Stimulated activated CD8-positive, alpha-beta memory T cell treated with anti-CD3 and anti-CD28 coated beads, Interleukin-4, amount 100 ng/mL, for 1 hour (primary cell): Measurements from ENCODE around the gene TRMT61A.
A peak's percentile ranks its signal among the peaks of the same experiment; 100 is the strongest.

Experiments
- DNase-seq, 2 donors: peaks; one replicate each; pipeline ENCODE4 v3.0.0-alpha.2; 2020; ENCODE audit warnings: low read depth in 2 of 2, low spot score in 1 of 2

TRMT61A gene

DNA sequence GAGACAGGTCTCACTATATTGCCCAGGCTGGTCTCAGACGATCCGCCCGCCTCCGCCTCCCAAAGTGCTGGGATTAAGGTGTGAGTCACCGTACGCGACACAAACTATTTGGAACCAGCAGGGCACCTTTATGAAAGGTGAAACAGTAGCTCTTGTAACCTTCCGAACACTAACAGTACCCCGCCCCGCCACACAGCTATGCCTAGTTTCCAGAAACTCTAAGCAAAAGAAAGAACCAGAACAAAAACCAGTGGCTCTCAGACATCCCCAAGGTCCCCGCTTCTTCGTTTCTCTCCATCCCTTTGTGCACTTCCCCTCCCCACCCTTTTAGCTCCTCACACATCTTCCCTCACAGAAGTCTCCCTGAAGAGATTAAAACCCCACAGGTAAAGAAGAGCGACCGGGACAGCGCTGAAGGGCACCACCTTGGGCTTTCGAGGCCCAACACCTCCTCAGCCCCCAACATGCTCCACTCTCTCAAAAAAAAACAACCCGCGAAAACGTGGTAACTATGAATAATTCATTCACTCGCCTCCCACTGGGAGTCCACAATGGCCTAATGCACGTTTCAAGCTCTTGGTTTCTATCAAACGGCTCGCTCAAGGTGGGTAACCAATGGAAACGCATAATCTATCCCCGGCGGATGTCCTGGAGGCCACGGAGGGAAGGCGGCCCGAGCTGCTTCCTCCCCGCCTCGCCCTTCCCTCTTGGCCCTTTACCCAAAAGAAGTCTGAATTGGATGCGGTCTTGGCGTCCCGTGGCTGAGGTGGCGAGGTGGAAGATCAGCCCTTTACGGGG is 32.6 kb downstream of the TRMT61A start:
- DNase-seq, result no peak

DNA sequence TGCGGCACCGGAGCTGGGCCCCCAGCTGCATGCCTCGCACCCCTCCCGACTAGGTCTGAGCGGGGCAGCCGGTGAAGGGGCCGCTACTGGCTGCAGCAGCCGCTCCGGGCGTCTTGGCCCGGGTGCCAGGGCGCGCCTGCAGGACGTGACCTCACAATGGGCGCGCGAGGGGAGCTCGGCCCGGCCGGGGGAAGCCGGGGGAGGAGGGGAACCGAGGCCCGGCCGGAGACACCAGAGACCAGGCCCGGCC is 33.1 kb downstream of the TRMT61A start:
- no peak for DNase-seq

DNA sequence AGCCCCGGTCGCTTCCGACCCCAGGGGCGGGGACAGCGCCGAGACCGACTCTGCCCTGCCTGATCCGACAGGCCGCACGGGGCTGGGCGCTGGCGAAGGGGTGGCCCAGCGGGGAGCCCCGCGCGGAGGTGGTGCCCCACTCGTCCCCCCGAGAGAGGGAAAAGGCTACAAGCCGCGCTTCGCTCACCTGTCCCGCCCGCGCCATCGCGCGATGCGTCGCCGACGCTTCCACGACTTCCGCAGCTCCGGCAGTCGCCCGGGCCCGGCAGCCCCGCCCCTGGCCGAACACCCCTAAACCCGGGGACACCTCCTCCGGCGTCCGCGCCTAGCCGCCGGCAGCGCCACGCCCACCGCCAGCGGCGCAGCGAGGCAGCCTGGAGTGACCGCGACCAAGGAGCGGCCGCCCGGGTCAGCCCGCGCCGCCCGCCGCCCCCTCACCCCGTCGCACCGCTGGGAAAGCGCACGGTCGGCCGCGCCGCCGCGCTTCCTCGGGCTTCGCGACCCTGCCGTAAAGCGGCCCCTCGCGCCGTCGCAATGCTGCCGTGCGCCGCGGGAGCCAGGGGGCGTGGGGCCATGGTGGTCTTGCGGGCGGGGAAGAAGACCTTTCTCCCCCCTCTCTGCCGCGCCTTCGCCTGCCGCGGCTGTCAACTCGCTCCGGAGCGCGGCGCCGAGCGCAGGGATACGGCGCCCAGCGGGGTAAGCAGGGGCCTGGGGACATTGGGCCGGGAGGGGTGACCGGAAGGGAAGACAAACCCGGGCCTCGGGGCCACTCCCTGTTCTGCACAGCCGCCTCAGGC is 33.6 kb downstream of the TRMT61A start, which contains the start of the genes BAG5 and COA8:
BAG5 (minus strand) TSS at position 229 of the 797 bp plus-strand sequence. CDS start 1,493 bp downstream, outside the sequence.
COA8 (plus strand) TSS at position 532 of the 797 bp plus-strand sequence; CDS start at position 574, 42 bp downstream.
- peak; percentile 62 to 75 for DNase-seq

DNA sequence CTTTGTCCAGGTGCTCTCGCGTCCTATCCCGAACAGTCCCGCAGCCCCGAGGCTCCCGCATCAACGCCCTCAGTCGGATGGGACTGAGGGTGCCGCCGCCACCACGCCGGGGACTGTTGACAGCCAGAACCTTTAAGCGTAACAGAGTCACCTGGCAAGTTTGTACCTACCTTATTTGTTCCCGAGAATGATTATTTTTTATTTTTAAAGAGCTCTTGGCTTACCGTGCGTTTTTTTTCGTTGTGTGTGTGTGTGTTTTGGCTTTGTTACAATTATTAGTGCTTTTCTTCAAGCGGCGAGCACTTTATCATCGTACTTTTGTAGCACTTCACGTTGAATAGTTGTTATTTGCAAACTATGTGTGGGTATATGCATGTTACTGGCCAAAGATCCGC is 34.2 kb downstream of the TRMT61A start:
- DNase-seq, result no peak

DNA sequence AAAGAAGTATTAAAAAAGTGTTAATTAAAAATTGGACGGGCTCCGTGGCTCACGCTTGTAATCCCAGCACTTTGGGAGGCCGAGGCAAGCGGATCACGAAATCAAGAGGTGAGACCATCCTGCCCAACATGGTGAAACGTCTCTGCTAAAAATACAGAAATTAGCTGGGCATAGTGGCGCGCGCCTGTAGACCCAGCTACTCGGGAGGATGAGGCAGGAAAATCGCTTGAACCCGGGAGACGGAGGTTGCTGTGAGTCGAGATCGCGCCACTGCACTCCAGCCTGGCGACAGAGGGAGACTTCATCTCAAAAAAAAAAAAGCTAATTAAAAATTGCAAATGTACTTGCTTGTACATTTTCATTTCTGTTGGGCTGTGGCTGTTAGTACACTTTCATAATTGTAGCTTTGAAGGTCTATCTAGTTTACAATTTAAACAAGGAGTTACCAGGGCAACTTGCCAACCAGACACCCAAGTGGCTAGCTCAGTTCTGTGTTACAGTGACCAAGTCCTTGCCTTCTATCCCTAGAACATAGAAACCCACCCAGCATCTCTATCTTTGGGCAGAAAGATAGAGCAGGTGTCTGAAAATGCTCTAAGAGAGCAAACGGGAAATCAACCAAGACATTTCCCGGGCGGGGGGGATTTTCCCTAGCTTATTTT is 35.0 kb downstream of the TRMT61A start:
- DNase-seq, result no peak

DNA sequence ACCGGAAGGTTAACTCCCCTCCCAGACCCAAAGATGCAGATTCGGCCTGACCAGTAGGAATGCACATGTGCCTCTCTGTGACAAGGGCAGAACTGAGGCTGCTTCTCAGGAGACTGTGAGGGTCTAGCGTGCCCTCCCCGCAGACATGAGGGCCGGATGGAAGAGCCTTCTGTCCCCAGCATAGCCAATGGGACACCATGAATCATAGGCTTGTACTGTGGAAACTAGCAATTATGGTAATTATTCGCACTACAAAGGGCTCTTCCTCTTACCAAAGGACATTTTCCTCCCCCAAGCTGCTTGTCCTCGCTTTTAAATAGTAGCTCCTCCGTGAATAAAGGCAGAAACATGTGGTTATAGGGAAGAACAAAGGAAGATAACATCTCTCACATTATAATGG is 40.0 kb downstream of the TRMT61A start:
- DNase-seq, result no peak

DNA sequence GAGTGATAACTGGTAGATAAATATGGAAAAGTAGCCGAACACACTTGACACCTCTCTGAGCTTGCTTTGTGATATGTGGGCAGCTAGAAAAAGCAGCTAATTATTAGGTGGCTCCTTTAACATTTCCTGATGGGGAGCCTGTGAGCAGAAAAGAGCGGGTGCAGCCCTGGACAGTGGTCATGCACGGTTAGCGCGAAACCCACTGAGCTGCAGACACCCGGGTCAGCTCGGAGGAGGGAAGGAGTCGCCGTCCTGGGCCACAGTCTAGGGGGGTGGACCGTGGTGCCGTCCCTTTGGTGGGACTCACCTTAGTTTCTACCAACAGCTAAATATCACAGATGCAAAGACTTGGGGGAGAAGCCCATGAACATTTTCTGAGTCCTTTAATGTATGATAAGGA is 40.4 kb downstream of the TRMT61A start:
- DNase-seq, result no peak

DNA sequence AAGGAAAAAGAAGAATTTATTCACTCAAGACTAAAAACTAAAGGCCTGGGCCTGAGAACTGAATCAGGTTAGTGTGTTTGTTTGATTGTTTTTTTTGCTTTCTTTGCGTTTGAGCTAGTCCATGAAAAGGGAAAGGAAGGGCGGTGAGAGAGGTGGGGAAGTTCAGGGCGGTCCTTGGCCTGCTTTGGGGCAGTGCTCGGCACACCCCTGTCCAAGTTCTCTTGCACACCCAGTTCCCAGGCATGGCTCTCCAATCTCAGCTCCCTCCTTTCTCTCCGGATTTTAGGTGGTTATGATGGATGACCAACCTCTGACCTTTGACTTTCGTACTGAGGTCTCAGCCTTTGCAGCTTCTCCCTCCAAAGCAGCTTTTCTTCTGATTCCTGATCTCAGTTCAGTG is 45.1 kb downstream of the TRMT61A start:
- no peak for DNase-seq

DNA sequence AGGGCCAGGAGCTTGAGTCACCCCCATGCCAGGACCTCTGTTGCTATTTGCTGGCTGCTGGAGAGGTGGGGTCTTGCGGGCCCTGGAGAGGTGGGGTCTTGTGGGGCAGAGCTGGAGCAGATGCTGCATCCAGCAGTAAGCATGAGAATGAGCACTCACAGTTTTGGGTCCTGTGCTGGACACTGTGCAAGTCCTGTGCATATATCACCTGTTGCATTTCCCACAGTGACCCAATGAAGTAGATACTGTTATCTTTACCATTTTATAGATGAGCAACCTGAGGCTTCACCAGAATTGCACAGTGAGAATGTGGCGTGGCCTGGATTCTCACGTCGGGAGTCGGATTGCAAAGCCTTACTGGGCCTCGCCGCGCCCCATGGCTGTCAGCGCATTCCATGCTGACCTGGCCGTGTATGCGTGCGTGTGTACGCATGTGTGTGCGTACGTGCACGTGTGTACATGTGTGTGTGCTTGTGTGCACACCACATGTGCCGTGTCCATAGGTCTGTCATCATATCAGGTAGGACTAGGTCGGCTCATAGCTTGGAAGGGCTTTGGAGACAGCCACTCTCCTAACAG is 45.8 kb downstream of the TRMT61A start:
- DNase-seq, result no peak

DNA sequence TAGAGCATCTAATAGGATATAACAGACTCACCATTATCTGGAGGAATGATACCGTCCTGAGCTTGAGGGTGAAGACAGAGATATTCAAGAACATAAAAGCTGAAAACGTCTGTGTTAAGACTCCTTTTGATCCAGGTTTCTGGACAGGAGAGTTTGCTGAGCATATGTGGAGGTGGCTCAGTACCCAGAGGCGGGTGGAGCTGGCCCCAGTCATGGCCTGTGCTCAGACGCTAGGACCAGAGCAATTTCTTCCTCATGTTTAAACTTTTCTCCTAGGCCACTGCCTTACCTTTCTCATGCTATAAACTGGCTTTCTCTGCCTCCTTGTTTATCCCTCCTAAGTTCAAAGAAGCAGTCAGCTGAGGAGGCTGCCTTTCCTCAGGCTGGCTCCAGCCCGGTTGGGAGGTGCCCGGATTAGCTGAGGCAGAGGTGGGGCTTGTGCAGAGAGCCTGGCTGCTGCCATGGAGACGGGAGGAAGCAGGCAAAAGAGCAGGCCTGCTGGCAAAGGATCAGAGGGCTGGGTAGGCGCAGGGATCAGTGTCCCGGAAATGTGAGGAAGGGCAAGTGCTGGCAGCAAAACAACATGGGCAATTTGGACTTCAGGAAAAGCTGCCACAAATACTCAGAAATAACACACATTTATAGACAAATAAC is 47.5 kb downstream of the TRMT61A start:
- no peak for DNase-seq

DNA sequence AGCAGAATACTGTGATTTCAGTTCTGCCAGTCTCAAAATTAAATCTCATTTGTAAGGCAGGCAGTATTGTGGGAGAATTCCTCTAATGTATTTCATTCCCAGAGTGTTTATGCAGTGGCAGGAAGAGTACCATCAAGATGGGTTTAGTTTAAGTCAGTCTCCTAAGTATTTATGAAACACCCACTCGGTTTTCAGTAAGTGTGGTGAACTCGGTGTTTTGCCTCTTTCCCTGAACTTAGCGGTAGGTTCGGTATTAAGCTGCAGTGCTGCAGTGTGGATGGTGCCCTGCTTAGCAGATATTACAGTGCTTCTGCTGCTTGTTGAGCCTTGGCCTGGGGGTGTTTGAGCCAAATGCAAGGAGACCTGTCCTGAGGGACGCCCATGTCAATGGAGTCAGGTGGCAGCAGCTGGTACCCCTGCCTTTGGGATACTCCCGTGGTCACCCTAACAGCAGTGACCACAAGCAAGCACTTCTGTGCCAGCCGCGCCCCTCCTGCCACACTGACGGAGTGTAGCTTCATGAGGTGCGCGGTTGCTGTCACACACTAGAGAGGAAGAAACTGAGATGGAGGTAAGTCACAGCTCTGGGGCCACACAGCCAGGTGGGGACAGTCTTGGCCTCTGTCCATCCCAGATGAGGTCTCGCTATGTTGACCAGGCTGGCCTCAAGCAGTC is 49.5 kb downstream of the TRMT61A start:
- DNase-seq, result no peak

DNA sequence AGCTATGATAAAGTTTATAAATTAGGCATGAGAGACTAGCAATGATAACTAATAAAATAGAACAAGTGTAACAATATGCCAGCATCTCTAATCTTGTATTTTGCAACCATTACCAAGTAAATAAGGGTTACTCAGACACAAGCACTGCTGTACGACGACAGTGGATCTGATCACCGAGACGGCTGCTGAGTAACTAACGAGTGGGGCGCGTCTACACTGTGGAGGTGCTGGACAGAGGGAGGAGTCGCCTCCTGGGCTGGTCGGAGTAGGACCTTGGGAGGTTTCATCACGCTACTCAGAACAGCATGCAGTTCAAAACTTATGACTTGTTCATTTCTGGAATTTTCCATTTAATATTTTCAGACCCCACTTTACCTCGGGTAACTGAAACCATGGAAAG is 52.2 kb downstream of the TRMT61A start:
- no peak for DNase-seq

DNA sequence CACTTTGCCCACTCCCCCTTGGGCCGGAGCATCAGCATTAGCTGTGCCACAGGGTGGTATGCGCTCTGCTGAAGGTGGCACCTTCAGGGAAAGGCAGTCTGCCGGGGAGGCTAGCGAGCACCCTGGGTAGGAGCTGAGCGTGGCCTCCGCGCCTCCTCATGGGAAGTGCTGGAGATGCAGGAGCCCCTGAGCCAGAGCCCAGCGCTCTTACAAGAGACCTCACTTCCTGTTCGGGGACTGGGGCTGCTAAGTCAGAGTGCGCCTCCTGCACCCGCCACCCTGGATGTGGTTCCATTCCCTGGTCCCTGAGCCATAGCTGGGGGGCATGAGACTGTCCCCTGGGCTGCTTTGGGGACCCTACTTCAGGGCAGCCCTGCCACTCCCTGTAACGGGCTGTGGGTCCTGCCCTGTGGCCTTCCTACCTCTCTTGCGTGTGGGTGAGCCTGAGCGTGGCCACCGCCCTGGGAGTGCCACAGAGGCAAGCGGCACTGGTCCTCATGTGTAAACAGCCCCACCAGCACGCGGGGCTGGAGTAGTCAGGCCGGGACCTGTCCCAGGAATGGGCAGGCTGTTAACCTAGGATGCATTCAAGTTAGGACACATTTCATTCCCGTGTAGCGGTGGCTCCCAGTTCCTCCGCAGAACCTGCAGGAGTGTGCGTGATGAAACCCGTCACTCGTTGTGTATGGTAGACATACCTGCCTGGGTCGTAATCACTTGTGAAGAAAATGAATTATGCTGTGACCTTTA is 53.1 kb downstream of the TRMT61A start:
- DNase-seq, result no peak

DNA sequence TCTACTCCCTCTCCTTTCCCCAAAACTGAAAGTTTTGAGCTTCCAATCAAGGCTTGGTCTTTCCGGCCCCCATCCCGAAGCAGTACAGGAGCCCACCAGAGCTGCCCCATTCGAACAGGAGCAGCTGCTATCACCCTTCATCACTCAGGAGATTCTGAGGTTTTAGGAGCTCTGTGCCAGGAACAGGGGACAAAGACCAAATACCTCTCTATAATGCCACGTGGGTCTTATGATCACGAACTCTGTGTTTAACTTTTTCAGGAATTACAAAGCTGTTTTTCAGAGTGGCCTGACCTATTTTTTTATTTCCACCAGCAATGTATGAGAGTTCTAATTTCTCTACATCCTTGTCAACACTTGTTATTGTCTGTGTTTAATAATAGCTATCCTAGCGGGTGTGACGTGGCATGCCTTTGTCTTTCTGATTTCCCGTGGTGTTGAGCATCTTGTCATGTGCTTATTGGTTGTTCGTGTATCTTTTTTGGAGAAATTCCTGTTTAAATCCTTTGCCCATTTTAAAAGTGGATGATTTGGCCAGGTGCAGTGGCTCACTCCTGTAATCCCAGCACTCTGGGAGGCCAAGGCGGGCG is 55.4 kb downstream of the TRMT61A start:
- DNase-seq, result no peak
